CD4-positive, alpha-beta T cell treated with Interferon gamma for 1 hour (primary cell): Measurements from ENCODE around the gene AKR1B15.

Experiments used
- DNase-seq: peaks from one replicate; pipeline ENCODE4 v3.0.0-alpha.2; 2020

Gene AKR1B15

DNA sequence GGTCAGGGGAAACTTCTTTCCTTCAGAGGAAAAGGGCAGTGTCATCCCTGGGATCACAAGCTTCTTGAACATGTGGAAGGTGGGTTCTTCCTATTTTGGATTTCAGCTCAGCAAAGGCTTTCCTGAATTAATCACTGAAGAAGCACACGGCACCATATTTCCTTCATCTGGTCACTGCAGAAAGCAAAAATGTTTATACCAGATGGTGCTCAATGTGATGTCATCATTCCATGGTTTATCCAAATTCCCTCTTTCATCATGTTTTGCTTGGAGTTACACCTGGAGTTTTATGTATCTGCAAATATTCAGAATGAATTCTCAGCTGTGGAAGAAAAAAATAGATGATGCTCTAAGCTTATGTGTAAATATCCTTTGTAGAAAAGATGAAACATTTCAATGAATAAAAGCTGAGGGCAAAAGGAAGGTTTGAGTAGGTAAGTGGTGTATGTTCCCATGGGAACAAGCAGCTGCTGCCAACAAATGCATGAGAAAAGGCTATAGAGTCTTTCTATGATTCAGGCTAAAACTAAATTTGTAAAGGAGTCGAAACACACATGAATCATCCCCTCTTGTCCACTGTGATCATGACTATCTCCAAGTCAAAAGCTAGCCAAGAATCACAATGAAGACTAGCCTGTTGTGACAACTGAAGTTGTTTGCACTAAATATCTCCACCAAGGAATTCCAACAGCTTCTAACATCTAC, 70.9 kb downstream of the AKR1B15 start:
- DNase-seq, result no peak

- no peak for DNase-seq
Measured at GRCh38 chr7:134622303-134622995, 73.5 kb downstream of the AKR1B15 start.

DNA sequence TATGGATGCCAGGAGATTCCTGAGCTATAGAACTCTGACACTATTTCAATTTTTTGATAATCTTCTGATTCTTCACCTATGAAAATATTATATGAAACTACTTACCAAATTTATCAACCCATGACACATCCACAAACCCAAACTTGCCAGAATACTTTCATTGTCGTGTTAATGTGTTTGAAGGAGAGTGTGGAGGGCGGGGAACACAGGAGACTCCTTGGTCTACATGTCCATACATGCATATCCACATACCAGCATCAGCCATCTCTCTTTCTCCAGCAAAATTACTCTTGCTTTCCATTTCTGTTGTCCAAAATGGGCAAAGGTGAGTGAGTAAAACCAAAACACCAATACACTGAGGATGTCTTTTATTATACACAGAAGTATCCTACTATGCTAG, 74.3 kb downstream of the AKR1B15 start:
- no peak for DNase-seq

DNA sequence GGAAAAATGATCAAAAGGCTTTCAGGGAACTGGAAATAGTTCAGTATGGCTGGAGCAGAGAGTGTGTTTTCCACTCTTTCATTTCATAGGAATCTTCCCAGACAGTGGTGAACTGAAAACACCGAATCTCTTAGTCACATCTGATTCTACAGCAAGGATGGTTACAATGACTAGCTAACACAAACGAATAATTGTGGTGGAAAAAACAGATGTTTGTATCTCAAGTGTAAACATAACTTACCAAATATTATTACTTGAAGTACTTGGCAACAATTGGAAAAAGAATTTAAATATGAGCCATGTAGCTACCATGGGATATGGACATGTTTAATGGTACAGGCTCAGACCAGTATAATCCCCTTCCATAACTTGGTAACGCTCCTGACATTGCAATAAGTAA, 76.6 kb downstream of the AKR1B15 start:
- DNase-seq, result no peak

DNA sequence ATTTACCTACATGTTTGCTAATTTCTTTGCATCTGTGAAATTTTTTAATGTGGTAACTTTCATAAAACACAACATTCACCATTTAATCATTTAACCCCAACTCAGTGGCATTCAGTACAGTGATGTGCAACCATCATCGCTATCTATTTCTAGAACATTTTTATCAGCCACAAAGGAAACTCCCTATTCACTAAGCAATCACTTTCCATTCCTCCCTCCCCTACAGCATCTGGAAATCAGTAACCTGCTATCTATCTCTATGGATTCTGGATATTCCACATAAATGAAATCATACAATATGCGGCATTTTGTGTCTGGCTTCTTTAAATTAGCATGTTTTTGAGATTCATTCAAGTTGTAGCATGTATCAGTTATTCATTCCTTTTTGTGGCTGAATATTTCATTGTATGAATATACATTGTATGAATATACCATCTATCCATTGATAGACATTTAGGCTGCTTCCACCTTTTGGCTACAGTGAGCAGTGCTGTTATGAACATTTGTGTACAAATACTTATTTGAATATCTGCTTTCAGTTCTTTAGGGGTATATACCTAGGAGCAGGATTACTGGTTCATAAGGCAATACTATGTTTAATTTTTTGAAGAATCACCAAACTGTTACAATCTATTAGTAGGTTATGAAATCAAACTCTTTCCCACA, 78.3 kb downstream of the AKR1B15 start:
- DNase-seq, result no peak

GRCh38 chr7:134627775-134628153, 78.9 kb downstream of the AKR1B15 start:
- no peak for DNase-seq

- DNase-seq, result no peak
Measured at GRCh38 chr7:134629445-134629844, 80.5 kb downstream of the AKR1B15 start.
